Panc1 (cell line): Measurements from ENCODE around the gene DYDC1. TPM values are rescaled to one million over a fixed set of nuclear protein-coding genes. Genes with fewer than 3 reads are reported as not detected.

ENCODE experiments used
- ATAC-seq: fragments of 200-7000 bp; cut with Tn5 transposase; 2 replicates; pipeline ENCODE4 v1.9.1; 2020; ENCODE audit warnings: mild to moderate bottlenecking, moderate library complexity
- BruUV-seq: library from RNA; stranded (reverse); fragments of 400-500 nt; replicated peaks from 2 replicates; lab custom pipeline; 2021; lab: Mats Ljungman, UMichigan
- CTCF ChIA-PET: fragments of 300-600 bp; sonication (Branson Sonifier 250); formaldehyde crosslinking; loops from one replicate; lab custom pipeline; 2022; ENCODE audit warnings: antibody characterized with exemption; lab: Charles Lee
- POLR2A ChIA-PET: fragments of 300-600 bp; sonication (Branson Sonifier 250); formaldehyde crosslinking; loops from one replicate; lab custom pipeline; 2022; ENCODE audit warnings: antibody characterized with exemption; lab: Charles Lee
- DNase-seq: peaks from one replicate; pipeline ENCODE4 v3.0.0-alpha.2; 2010; ENCODE audit warnings: low read depth, low spot score
- H3K27ac ChIP-seq: 2 replicates; pipeline ENCODE4 v1.5.1; 2011; ENCODE audit warnings: mild to moderate bottlenecking, low read length, inconsistent platforms
- H3K27me3 ChIP-seq: fragments of 200-500 bp; sonication (Bioruptor generic); 2 replicates; pipeline ENCODE4 v1.6.0; 2014; ENCODE audit warnings: low read length, inconsistent platforms; ENCODE audit not compliant: control insufficient read depth, insufficient read depth
- H3K36me3 ChIP-seq: fragments of 200-500 bp; sonication (Bioruptor generic); 2 replicates; pipeline ENCODE4 v1.5.1; 2014; ENCODE audit warnings: inconsistent platforms, mild to moderate bottlenecking, low read length, moderate library complexity; ENCODE audit not compliant: control insufficient read depth, insufficient read depth
- H3K4me1 ChIP-seq: 2 replicates; pipeline ENCODE4 v1.5.1; 2011; ENCODE audit warnings: inconsistent platforms, mild to moderate bottlenecking, low read length, moderate library complexity; ENCODE audit not compliant: control insufficient read depth, insufficient read depth
- H3K4me3 ChIP-seq, 2 experiments: 2 replicates each; pipeline ENCODE4 v1.5.1; 2011 to 2012; ENCODE audit warnings: low read depth in 2 of 2, low read length in 2 of 2, mild to moderate bottlenecking in 2 of 2, inconsistent platforms in 1 of 2, moderate library complexity in 1 of 2
- H3K9me3 ChIP-seq: fragments of 200-500 bp; sonication (Bioruptor generic); 2 replicates; pipeline ENCODE4 v1.5.1; 2014; ENCODE audit warnings: low read depth, mild to moderate bottlenecking, inconsistent platforms, low read length, moderate library complexity; ENCODE audit not compliant: control insufficient read depth, insufficient read depth
- CTCF ChIP-seq: fragments of 450-650 bp; IDR thresholded peaks from 2 replicates; pipeline ENCODE4 v1.5.1; 2017; ENCODE audit warnings: mild to moderate bottlenecking
- POLR2AphosphoS5 ChIP-seq: IDR thresholded peaks from 2 replicates; pipeline ENCODE4 v1.6.1; 2012; ENCODE audit warnings: mild to moderate bottlenecking, low read depth, low read length, moderate library complexity
- SIN3A ChIP-seq: IDR thresholded peaks from 2 replicates; pipeline ENCODE4 v1.6.1; 2012; ENCODE audit warnings: low read depth, mild to moderate bottlenecking, low read length, moderate library complexity, borderline replicate concordance; ENCODE audit not compliant: insufficient read depth
- TCF7L2 ChIP-seq: IDR thresholded peaks from 2 replicates; pipeline ENCODE4 v1.6.1; 2011; ENCODE audit warnings: mild to moderate bottlenecking, low read depth, low read length, inconsistent platforms
- in situ Hi-C: cut with HindIII; loops from 2 replicates; pipeline ENCODE4 v1.10.0; 2016; ENCODE audit warnings: low sequenced_read_pairs, low pct_unique_long_range_greater_than_20kb
- intact Hi-C: fragments of 100-400 bp; cut with micrococcal nuclease; formaldehyde crosslinking; loops from one replicate; pipeline ENCODE4 v1.10.0; 2022; ENCODE audit not compliant: unreplicated experiment
- total RNA-seq: library from RNA; stranded (reverse); gene quantifications from one replicate; pipeline ENCODE4 v1.2.1, GENCODE V29; 2021; ENCODE audit not compliant: unreplicated experiment
- TF ChIP-seq, protein P1 (sequence below), 2 experiments: IDR thresholded peaks; 2 replicates each; pipeline ENCODE4 v1.6.1; 2011 to 2012; ENCODE audit warnings: low read depth in 2 of 2, control low read depth in 1 of 2, low read length in 1 of 2, mild to moderate bottlenecking in 1 of 2, moderate library complexity in 1 of 2; ENCODE audit not compliant: insufficient read depth in 1 of 2

DYDC1 gene
- total RNA-seq, 1 experiment from 2014 or later, result not detected

DNA sequence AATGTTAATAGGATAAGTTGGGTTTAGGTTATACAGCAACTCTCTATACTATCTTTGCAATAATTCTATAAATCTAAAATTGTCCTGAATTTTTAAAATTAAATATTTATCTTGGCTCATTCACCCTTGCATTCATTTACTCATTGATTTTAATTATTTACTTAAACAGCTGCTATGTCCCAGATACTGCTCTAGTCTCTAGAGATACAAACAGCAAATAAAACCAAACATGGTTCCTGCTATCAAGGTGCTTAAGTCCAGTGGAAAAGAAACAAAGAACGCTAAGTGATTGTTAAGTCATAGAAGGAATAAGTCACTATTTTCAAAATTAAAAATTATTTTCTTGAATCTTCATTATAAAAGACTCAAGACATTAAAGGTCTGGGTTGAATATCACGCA, 37.2 kb downstream of the DYDC1 start:
- ATAC-seq (no peak), DNase-seq (no peak)
- in situ Hi-C loops (no loop called here), intact Hi-C loops (no loop called here)
- no peak overlapping the region for H3K4me3 ChIP-seq
- peaks cover 5% of the 10 kb centered on the region for H3K27me3 ChIP-seq
- H3K9me3 ChIP-seq, result no peaks in the 10 kb centered on the region
- H3K27ac ChIP-seq, result no peak overlapping the region
- no peaks in the 10 kb centered on the region for H3K4me1 ChIP-seq
- CTCF ChIA-PET, result no interaction called here
- BruUV-seq, result no TSS peak
- TF ChIP-seq, protein P1, sequence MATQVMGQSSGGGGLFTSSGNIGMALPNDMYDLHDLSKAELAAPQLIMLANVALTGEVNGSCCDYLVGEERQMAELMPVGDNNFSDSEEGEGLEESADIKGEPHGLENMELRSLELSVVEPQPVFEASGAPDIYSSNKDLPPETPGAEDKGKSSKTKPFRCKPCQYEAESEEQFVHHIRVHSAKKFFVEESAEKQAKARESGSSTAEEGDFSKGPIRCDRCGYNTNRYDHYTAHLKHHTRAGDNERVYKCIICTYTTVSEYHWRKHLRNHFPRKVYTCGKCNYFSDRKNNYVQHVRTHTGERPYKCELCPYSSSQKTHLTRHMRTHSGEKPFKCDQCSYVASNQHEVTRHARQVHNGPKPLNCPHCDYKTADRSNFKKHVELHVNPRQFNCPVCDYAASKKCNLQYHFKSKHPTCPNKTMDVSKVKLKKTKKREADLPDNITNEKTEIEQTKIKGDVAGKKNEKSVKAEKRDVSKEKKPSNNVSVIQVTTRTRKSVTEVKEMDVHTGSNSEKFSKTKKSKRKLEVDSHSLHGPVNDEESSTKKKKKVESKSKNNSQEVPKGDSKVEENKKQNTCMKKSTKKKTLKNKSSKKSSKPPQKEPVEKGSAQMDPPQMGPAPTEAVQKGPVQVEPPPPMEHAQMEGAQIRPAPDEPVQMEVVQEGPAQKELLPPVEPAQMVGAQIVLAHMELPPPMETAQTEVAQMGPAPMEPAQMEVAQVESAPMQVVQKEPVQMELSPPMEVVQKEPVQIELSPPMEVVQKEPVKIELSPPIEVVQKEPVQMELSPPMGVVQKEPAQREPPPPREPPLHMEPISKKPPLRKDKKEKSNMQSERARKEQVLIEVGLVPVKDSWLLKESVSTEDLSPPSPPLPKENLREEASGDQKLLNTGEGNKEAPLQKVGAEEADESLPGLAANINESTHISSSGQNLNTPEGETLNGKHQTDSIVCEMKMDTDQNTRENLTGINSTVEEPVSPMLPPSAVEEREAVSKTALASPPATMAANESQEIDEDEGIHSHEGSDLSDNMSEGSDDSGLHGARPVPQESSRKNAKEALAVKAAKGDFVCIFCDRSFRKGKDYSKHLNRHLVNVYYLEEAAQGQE (IDR thresholded peaks at IDR 0.05; ENCODE audit: insufficient read depth in 1 of 2, low read depth in 2 of 2, low read length in 1 of 2), result no peak
- TF ChIP-seq POLR2AphosphoS5, result no peak
- TF ChIP-seq SIN3A, result no peak
- TF ChIP-seq TCF7L2, result no peak
- TF ChIP-seq CTCF, result no peak
- H3K36me3 ChIP-seq, result no peaks in the 10 kb centered on the region
- POLR2A ChIA-PET, result no interaction called here

DNA sequence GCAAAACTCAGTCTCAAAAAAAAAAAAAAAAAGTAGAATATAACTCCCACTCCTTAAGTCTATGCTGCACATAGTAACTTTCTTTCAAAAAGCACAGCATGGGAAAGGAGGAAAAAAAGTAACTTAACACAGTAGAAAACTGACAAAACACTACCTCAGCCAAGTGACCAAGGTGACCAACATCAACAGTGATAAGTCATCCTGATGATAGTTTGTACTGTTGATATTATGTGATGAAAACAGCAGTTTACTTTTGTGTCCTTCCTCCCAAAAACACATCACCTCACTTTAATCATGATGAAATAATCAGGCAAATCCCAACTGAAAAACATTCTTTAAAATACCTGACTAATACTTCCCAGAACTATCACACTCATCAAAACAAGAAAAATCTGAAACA, 37.8 kb downstream of the DYDC1 start:
- Histone ChIP-seq H3K4me3 (no peak overlapping the region), H3K4me1 (no peaks in the 10 kb centered on the region), H3K27ac (no peak overlapping the region), H3K36me3 (no peaks in the 10 kb centered on the region), H3K27me3 (peaks cover 5% of the 10 kb centered on the region; the same call in 1 of the 2 replicates), H3K9me3 (no peaks in the 10 kb centered on the region)
- BruUV-seq, result no TSS peak
- CTCF ChIA-PET, result no interaction called here
- intact Hi-C loops, result no loop called here
- TF ChIP-seq TCF7L2 (no peak), CTCF (no peak), POLR2AphosphoS5 (no peak), SIN3A (no peak)
- TF ChIP-seq, protein P1 (IDR thresholded peaks at IDR 0.05; ENCODE audit: insufficient read depth in 1 of 2, low read depth in 2 of 2, low read length in 1 of 2), result no peak
- in situ Hi-C loops, result no loop called here
- POLR2A ChIA-PET, result no interaction called here
- no peak for ATAC-seq
- DNase-seq, result no peak
